Liver (tissue), 3 donors: ENCODE results near the gene NAXD.

ENCODE experiments used
- EGR1 ChIP-seq, 2 donors: IDR thresholded peaks; 2 replicates each; pipeline ENCODE4 v1.6.1; 2016 to 2018; ENCODE audit warnings: antibody characterized with exemption in 2 of 2, low read depth in 2 of 2
- FOXA1 ChIP-seq: IDR thresholded peaks from 2 replicates; pipeline ENCODE4 v1.6.1; 2016; ENCODE audit warnings: antibody characterized with exemption
- GABPA ChIP-seq, 2 donors: IDR thresholded peaks in 1 of 2; conservative IDR thresholded peaks in 1 of 2; 2 replicates each; pipeline ENCODE4 v1.6.1; 2016; ENCODE audit warnings: antibody characterized with exemption in 2 of 2, mild to moderate bottlenecking in 1 of 2, moderate library complexity in 1 of 2
- HNF4G ChIP-seq: IDR thresholded peaks from 2 replicates; pipeline ENCODE4 v1.6.1; 2016; ENCODE audit warnings: antibody characterized with exemption
- NR2F2 ChIP-seq: IDR thresholded peaks from 2 replicates; pipeline ENCODE4 v1.6.1; 2016; ENCODE audit warnings: antibody characterized with exemption
- RAD21 ChIP-seq, 2 donors: IDR thresholded peaks; 2 replicates each; pipeline ENCODE4 v1.6.1; 2016; ENCODE audit warnings: antibody characterized with exemption in 2 of 2, mild to moderate bottlenecking in 2 of 2
- TAF1 ChIP-seq: conservative IDR thresholded peaks from 2 replicates; pipeline ENCODE4 v1.6.1; 2016; ENCODE audit warnings: antibody characterized with exemption, mild to moderate bottlenecking
- YY1 ChIP-seq: IDR thresholded peaks from 2 replicates; pipeline ENCODE4 v1.6.1; 2016; ENCODE audit warnings: antibody characterized with exemption, mild to moderate bottlenecking
- TF ChIP-seq, protein P1 (sequence below): fragments of 150-350 bp; IDR thresholded peaks from 2 replicates; pipeline ENCODE4 v1.5.1; 2017; ENCODE audit warnings: improper control_type of control experiment, low read depth, low read length; ENCODE audit not compliant: missing input control
- TF ChIP-seq, protein P2 (sequence below): IDR thresholded peaks from 2 replicates; pipeline ENCODE4 v1.6.1; 2016; ENCODE audit warnings: antibody characterized with exemption
- TF ChIP-seq, protein P3 (sequence below): IDR thresholded peaks from 2 replicates; pipeline ENCODE4 v1.6.1; 2016; ENCODE audit warnings: antibody characterized with exemption
- donor health status: healthy.
- donor health status: healthy.

DNA sequence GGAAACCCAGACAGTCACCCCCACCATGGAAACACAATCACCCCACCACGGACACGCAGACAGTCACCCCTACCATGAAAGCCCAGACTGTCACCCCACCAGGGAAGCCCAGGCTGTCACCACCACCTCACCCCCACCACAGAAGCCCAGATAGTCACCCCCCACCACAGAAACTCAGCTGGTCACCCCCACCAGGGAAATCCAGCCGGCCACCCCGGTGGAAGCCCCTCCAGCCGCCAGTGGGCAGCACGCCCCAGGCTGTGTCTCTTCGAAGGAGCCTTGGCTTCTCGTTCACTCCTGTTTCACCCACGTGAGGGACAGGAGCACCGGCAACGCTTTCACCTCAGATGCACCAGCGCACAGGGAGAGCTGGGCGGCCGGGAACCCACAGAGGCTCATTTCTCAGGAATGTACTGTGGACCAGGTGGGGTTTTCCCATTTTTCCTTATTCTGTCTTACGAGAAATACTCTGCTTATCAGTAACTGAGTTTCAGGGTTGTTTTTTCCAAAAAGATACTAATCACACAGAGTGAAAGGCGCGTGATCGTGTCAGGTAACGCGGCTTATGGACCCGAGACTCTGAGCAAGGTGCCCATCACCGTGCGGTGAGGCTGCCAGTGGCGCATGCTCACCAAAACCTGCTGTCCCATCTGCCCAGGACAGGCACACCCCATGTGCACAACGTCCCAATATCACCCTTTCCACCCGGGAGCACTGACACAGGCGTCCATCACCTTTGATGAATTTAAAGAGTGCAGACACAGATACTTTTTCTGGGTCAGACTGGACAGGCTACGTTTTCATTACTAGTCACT is 62.6 kb downstream of the NAXD start:
- TF ChIP-seq, protein P1, sequence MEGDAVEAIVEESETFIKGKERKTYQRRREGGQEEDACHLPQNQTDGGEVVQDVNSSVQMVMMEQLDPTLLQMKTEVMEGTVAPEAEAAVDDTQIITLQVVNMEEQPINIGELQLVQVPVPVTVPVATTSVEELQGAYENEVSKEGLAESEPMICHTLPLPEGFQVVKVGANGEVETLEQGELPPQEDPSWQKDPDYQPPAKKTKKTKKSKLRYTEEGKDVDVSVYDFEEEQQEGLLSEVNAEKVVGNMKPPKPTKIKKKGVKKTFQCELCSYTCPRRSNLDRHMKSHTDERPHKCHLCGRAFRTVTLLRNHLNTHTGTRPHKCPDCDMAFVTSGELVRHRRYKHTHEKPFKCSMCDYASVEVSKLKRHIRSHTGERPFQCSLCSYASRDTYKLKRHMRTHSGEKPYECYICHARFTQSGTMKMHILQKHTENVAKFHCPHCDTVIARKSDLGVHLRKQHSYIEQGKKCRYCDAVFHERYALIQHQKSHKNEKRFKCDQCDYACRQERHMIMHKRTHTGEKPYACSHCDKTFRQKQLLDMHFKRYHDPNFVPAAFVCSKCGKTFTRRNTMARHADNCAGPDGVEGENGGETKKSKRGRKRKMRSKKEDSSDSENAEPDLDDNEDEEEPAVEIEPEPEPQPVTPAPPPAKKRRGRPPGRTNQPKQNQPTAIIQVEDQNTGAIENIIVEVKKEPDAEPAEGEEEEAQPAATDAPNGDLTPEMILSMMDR = no peak
- TF ChIP-seq, protein P2, sequence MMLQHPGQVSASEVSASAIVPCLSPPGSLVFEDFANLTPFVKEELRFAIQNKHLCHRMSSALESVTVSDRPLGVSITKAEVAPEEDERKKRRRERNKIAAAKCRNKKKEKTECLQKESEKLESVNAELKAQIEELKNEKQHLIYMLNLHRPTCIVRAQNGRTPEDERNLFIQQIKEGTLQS = no peak
- TF ChIP-seq EGR1 (IDR thresholded peaks at IDR 0.05; ENCODE audit: low read depth in 2 of 2) (no peak), TAF1 (no peak), NR2F2 (no peak), FOXA1 (no peak), RAD21 (IDR thresholded peaks at IDR 0.05) (no peak), GABPA (IDR thresholded peaks at IDR 0.05 in 1 of 2, conservative IDR thresholded peaks at IDR 0.05 in 1 of 2) (no peak), YY1 (no peak), HNF4G (no peak)
- TF ChIP-seq, protein P3, sequence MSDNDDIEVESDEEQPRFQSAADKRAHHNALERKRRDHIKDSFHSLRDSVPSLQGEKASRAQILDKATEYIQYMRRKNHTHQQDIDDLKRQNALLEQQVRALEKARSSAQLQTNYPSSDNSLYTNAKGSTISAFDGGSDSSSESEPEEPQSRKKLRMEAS = no peak
